HepG2 (cell line): ENCODE data around the gene RBM12. TPM values are rescaled to one million over a fixed set of nuclear protein-coding genes. Genes with fewer than 3 reads are reported as not detected.

Experiments used
- ARID4A ChIP-seq: sonication (generic); formaldehyde crosslinking; IDR thresholded peaks from 2 replicates; pipeline ENCODE4 v1.5.0; 2020; ENCODE audit warnings: mild to moderate bottlenecking, missing genetic modification reagents, borderline replicate concordance
- CBX5 ChIP-seq: sonication (generic); formaldehyde crosslinking; IDR thresholded peaks from 2 replicates; pipeline ENCODE4 v1.4.0; 2020; ENCODE audit warnings: missing genetic modification reagents, borderline replicate concordance
- CCDC6 ChIP-seq: sonication (generic); formaldehyde crosslinking; IDR thresholded peaks from 2 replicates; pipeline ENCODE4 v1.8.1; 2022; ENCODE audit warnings: mild to moderate bottlenecking, missing genetic modification reagents, moderate library complexity
- CREM ChIP-seq, 2 experiments: sonication (generic) in 1 of 2; formaldehyde crosslinking in 1 of 2; IDR thresholded peaks; 2 replicates each; pipeline versions ENCODE4 v1.4.0 to v1.6.1; 2016 to 2020; ENCODE audit warnings: antibody characterized with exemption in 1 of 2, mild to moderate bottlenecking in 1 of 2, missing genetic modification reagents in 1 of 2
- FOXA1 ChIP-seq, 2 experiments: fragments of 450-650 bp in 1 of 2; sonication (generic) in 1 of 2; formaldehyde crosslinking in 1 of 2; IDR thresholded peaks; 2 replicates each; pipeline versions ENCODE4 v1.4.0 to v1.6.1; 2016 to 2020; ENCODE audit warnings: missing genetic modification reagents in 1 of 2
- FOXM1 ChIP-seq: sonication (generic); formaldehyde crosslinking; IDR thresholded peaks from 2 replicates; pipeline ENCODE4 v1.5.0; 2020; ENCODE audit warnings: missing genetic modification reagents
- NONO ChIP-seq, 2 experiments: fragments of 450-650 bp in 1 of 2; sonication (generic) in 1 of 2; formaldehyde crosslinking in 1 of 2; IDR thresholded peaks in 1 of 2; conservative IDR thresholded peaks in 1 of 2; 2 replicates each; pipeline versions ENCODE4 v1.6.1 to v1.8.0; 2017 to 2022; ENCODE audit warnings: mild to moderate bottlenecking in 1 of 2, missing genetic modification reagents in 1 of 2, moderate library complexity in 1 of 2
- NR2F6 ChIP-seq, 2 experiments: IDR thresholded peaks; 2 replicates each; pipeline ENCODE4 v1.6.1; 2016; ENCODE audit warnings: antibody characterized with exemption in 1 of 2, mild to moderate bottlenecking in 1 of 2
- PAXIP1 ChIP-seq: sonication (generic); formaldehyde crosslinking; conservative IDR thresholded peaks from 2 replicates; pipeline ENCODE4 v1.4.0; 2020; ENCODE audit warnings: mild to moderate bottlenecking, missing genetic modification reagents, moderate library complexity
- PHF21A ChIP-seq: sonication (generic); formaldehyde crosslinking; IDR thresholded peaks from 2 replicates; pipeline ENCODE4 v1.5.0; 2020; ENCODE audit warnings: mild to moderate bottlenecking, missing genetic modification reagents
- RBM39 ChIP-seq: fragments of 200-400 bp; formaldehyde crosslinking; IDR thresholded peaks from one replicate; pipeline ENCODE4 v1.6.1; 2018; ENCODE audit warnings: antibody characterized with exemption, mild to moderate bottlenecking, low read depth, low read length; ENCODE audit not compliant: poor library complexity, severe bottlenecking
- SIN3A ChIP-seq: IDR thresholded peaks from 2 replicates; pipeline ENCODE4 v1.6.1; 2011; ENCODE audit warnings: low read depth, mild to moderate bottlenecking, control low read depth, low read length, borderline replicate concordance
- ZFP1 ChIP-seq: IDR thresholded peaks from 2 replicates; pipeline ENCODE4 v1.6.1; 2016
- ZNF251 ChIP-seq: sonication (generic); formaldehyde crosslinking; IDR thresholded peaks from 2 replicates; pipeline ENCODE4 v1.9.0; 2021; ENCODE audit warnings: mild to moderate bottlenecking, missing genetic modification reagents
- ZNF263 ChIP-seq: sonication (generic); formaldehyde crosslinking; IDR thresholded peaks from 2 replicates; pipeline ENCODE4 v1.4.0; 2020; ENCODE audit warnings: missing genetic modification reagents
- ZNF3 ChIP-seq: IDR thresholded peaks from 2 replicates; pipeline ENCODE4 v1.7.0; 2017; ENCODE audit warnings: inconsistent platforms
- ZNF704 ChIP-seq: sonication (generic); formaldehyde crosslinking; IDR thresholded peaks from 2 replicates; pipeline ENCODE4 v1.8.1; 2023; ENCODE audit warnings: mild to moderate bottlenecking, inconsistent platforms, moderate library complexity, missing genetic modification reagents, borderline replicate concordance
- ZNF720 ChIP-seq: sonication (generic); formaldehyde crosslinking; IDR thresholded peaks from 2 replicates; pipeline ENCODE4 v1.4.0; 2020; ENCODE audit warnings: missing genetic modification reagents
- ZNF724P ChIP-seq: sonication (generic); formaldehyde crosslinking; IDR thresholded peaks from 2 replicates; pipeline ENCODE4 v1.8.0; 2022; ENCODE audit warnings: missing genetic modification reagents, borderline replicate concordance
- ZNF792 ChIP-seq: IDR thresholded peaks from 2 replicates; pipeline ENCODE4 v1.6.1; 2016
- polyA plus RNA-seq, 8 experiments: library from polyadenylated mRNA; depleted of rRNA in 3 of 8; stranded (reverse) in 7 of 8; unstranded in 1 of 8; fragments of >200 nt; fragmentation: Illumina TruSeq in 4 of 8; extraction: Trizol in 4 of 8; gene quantifications; 2 replicates each; pipeline versions ENCODE4 v1.2.1 to v1.2.3, GENCODE V29; 2011 to 2016; ENCODE audit warnings: low read depth in 4 of 8, missing spikeins in 1 of 8, mixed read lengths in 1 of 8; ENCODE audit not compliant: insufficient read depth in 1 of 8
- total RNA-seq, 5 experiments: library from RNA; depleted of rRNA; stranded (reverse); fragments of >200 nt; fragmentation: Illumina TruSeq; extraction: Trizol; gene quantifications; 2 replicates each; pipeline ENCODE4 v1.2.3, GENCODE V29; 2016; ENCODE audit warnings: low read depth in 1 of 5

Gene RBM12
- total and polyA plus RNA-seq, 2 of the 13 experiments (the other 11 are each of a cell fraction or from before 2014, with no cell fraction given), result 97.9 to 104 TPM

- TF ChIP-seq ZFP1 (CRISPR knock-in tag) (peak; percentile 52; the same call in 1 of the 2 replicates), FOXM1 (CRISPR knock-in tag) (no peak), ZNF704 (CRISPR knock-in tag) (no peak), PHF21A (CRISPR knock-in tag) (peak; percentile 97), FOXA1 (IDR thresholded peaks at IDR 0.05) (no peak), FOXA1 (CRISPR knock-in tag; IDR thresholded peaks at IDR 0.05) (no peak), ZNF3 (no peak), ZNF251 (CRISPR knock-in tag) (no peak), ARID4A (CRISPR knock-in tag) (peak; percentile 26), ZNF263 (no peak), CBX5 (peak; percentile 64; the same call in 1 of the 2 replicates), ZNF792 (peak; percentile 71), ZNF724P (CRISPR knock-in tag) (no peak), CREM (IDR thresholded peaks at IDR 0.05) (peak; percentile 71; the same call in 1 of the 2 replicates), CREM (CRISPR knock-in tag; IDR thresholded peaks at IDR 0.05) (no peak; the same call in 1 of the 2 replicates), RBM39 (peak; percentile 81), ZNF720 (CRISPR knock-in tag) (no peak), CCDC6 (no peak; the same call in 1 of the 2 replicates), PAXIP1 (peak; percentile 90), SIN3A (peak; percentile 79), NONO (IDR thresholded peaks at IDR 0.05) (no peak), NONO (CRISPR knock-in tag; conservative IDR thresholded peaks at IDR 0.05) (no peak), NR2F6 (IDR thresholded peaks at IDR 0.05) (peak; percentile 74), NR2F6 (CRISPR knock-in tag; IDR thresholded peaks at IDR 0.05) (peak; percentile 77; the same call in 1 of the 2 replicates)
Observed at GRCh38 chr20:35617397-35618262, 47.1 kb downstream of the RBM12 start (continued).
